Mucosa of descending colon (tissue), 3 donors: ENCODE data around the gene PPM1J. TPM values are rescaled to one million over a fixed set of nuclear protein-coding genes. Genes with fewer than 3 reads are reported as not detected.

Experiments used
- ATAC-seq: fragments of 200-7000 bp; cut with Tn5 transposase; one replicate; pipeline ENCODE4 v1.9.1; 2020; ENCODE audit warnings: mild to moderate bottlenecking, moderate library complexity
- DNase-seq, 3 donors: peaks; one replicate each; pipeline ENCODE4 v3.0.0-alpha.2; 2020
- H3K36me3 ChIP-seq: fragments of 200-600 bp; one replicate; pipeline ENCODE4 v1.8.0; 2021; ENCODE audit warnings: low read depth, mild to moderate bottlenecking
- H3K4me1 ChIP-seq: fragments of 200-600 bp; one replicate; pipeline ENCODE4 v1.8.0; 2021; ENCODE audit warnings: low read depth, mild to moderate bottlenecking
- H3K4me3 ChIP-seq: fragments of 200-600 bp; one replicate; pipeline ENCODE4 v1.8.0; 2021; ENCODE audit warnings: mild to moderate bottlenecking
- H3K9me3 ChIP-seq: fragments of 200-600 bp; one replicate; pipeline ENCODE4 v1.8.0; 2021; ENCODE audit warnings: mild to moderate bottlenecking
- CTCF ChIP-seq: fragments of 200-600 bp; IDR thresholded peaks from one replicate; pipeline ENCODE4 v1.8.0; 2022; ENCODE audit warnings: antibody characterized with exemption, mild to moderate bottlenecking
- intact Hi-C, 2 donors: fragments of 100-400 bp; cut with DNase I in 1 of 2; cut with micrococcal nuclease in 1 of 2; formaldehyde crosslinking; loops; one replicate each; pipeline versions ENCODE4 v1.11.0 to v1.11.1; 2022; cut with DNase I, micrococcal nuclease
- total RNA-seq, 3 donors: library from RNA; stranded (reverse); fragmentation: NEBNext Ultra II Directional in 2 of 3; extraction: Animal tissue kit (Norgen Biotek cat#: 25700) in 2 of 3; gene quantifications; one replicate each; pipeline versions ENCODE4 v1.2.1 to v1.2.4, GENCODE V29; 2021 to 2023
- donor health status: DM: no; HTN: no; CAD: no; lungs with moderate emphysema.
- donor health status: DM: no; HTN: no; CAD: no.
- donor health status: DM: no; HTN: yes; CAD: no.

Gene PPM1J
- total RNA-seq, 3 donors from 2014 or later = 0.92 to 1.7 (median 1.1) TPM

DNA sequence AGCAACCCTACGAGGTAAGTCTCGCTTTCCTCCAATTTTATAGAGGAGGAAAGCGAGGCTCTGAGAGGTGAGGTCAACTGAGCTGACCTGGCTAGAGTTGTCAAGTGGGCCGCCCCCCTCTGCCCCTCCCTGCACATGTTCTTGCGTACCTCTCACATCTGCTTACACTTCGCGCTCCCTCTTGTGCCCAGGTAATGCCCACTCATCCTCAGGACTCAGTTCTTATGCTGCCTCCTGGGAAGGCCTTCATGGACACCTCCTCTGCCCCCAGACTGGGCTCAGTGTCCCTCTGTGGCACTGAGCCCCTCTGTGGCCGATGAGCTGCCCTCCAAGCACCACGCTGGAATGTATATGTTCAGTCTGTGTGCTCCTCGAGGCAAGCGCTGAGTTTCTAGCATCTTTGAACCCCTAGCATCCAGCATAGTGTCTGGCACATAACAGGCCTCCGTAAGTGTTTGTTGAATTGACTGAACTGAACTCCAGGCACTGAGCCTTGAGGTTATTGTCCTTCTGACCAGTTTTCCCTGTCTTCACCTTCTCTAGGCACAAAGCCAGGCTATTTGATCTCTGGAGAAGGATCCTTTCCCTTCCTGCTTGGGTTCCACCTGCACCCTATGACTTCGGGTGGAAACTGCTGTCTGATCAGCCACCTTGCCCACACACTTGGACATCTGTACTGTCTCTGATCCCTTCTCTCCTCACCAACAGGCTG is 27.2 kb downstream of the PPM1J start:
- TF ChIP-seq CTCF = no peak
- DNase-seq (no peak), ATAC-seq (no peak)
- intact Hi-C loops = no loop called here
- Histone ChIP-seq H3K4me3 (no peak overlapping the region), H3K4me1 (no peaks in the 10 kb centered on the region), H3K9me3 (no peaks in the 10 kb centered on the region), H3K36me3 (peaks cover 2% of the 10 kb centered on the region)

DNA sequence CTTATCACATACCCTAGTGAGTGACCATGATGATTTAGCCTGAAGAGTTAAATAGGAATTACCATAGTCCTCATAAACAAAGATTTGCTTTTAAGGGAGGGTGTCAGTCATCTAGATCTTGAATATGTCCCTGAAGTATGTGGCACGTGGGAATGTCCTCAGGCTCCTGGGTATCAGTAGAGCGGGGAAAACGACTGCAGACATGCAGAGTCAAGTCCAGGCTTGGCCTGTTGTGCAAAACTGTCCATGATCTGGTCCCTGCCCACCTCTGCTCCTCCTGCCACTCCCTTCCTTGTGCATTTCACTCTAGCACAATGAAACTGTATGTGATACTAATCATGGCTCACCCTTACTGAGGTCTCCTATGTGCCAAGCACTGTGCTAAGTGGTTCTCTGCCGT is 27.8 kb downstream of the PPM1J start:
- H3K36me3 ChIP-seq = no peaks in the 10 kb centered on the region
- H3K4me3 ChIP-seq = no peak overlapping the region
- TF ChIP-seq CTCF = no peak
- ATAC-seq (no peak), DNase-seq (no peak)
- H3K4me1 ChIP-seq = no peaks in the 10 kb centered on the region
- intact Hi-C loops = no loop called here
- H3K9me3 ChIP-seq = no peaks in the 10 kb centered on the region

- H3K4me3 ChIP-seq = no peak overlapping the region
- no peaks in the 10 kb centered on the region for H3K9me3 ChIP-seq
- no peaks in the 10 kb centered on the region for H3K4me1 ChIP-seq
- intact Hi-C loops = no loop called here
- H3K36me3 ChIP-seq = no peaks in the 10 kb centered on the region
- ATAC-seq (no peak), DNase-seq (no peak)
- no peak for TF ChIP-seq CTCF
Observed at GRCh38 chr1:112686835-112687234, 28.3 kb downstream of the PPM1J start.

- no peak overlapping the region for H3K4me3 ChIP-seq
- no peaks in the 10 kb centered on the region for H3K4me1 ChIP-seq
- no peaks in the 10 kb centered on the region for H3K9me3 ChIP-seq
- DNase-seq (no peak), ATAC-seq (no peak)
- TF ChIP-seq CTCF = no peak
- no peaks in the 10 kb centered on the region for H3K36me3 ChIP-seq
- intact Hi-C loops = no loop called here
Observed at GRCh38 chr1:112686417-112686816, 28.7 kb downstream of the PPM1J start.

- DNase-seq (no peak), ATAC-seq (no peak)
- intact Hi-C loops = no loop called here
- Histone ChIP-seq H3K4me1 (no peaks in the 10 kb centered on the region), H3K4me3 (no peak overlapping the region), H3K9me3 (no peaks in the 10 kb centered on the region), H3K36me3 (no peaks in the 10 kb centered on the region)
- no peak for TF ChIP-seq CTCF
Observed at GRCh38 chr1:112685913-112686312, 29.2 kb downstream of the PPM1J start.

GRCh38 chr1:112678605-112679004 is 36.5 kb downstream of the PPM1J start:
- intact Hi-C loops = no loop called here
- Histone ChIP-seq H3K4me1 (peaks cover 6% of the 10 kb centered on the region), H3K36me3 (no peaks in the 10 kb centered on the region), H3K4me3 (no peak overlapping the region), H3K9me3 (no peaks in the 10 kb centered on the region)
- DNase-seq = no peak
- TF ChIP-seq CTCF = no peak
- ATAC-seq = no peak
